OCI-LY7 (cell line): ENCODE data around the gene SNX32. TPM values are rescaled to one million over a fixed set of nuclear protein-coding genes. Genes with fewer than 3 reads are reported as not detected.
A peak's percentile ranks its signal among the peaks of the same experiment; 100 is the strongest.

ENCODE experiments used
- BruUV-seq: library from RNA; stranded (reverse); fragments of 400-500 nt; replicated peaks from 2 replicates; lab custom pipeline; 2021; lab: Mats Ljungman, UMichigan
- CTCF ChIA-PET: fragments of 300-600 bp; sonication (Branson Sonifier 250); formaldehyde crosslinking; loops from one replicate; lab custom pipeline; 2022; ENCODE audit warnings: antibody characterized with exemption; ENCODE audit not compliant: unreplicated experiment; lab: Charles Lee
- POLR2A ChIA-PET: fragments of 300-600 bp; sonication (Branson Sonifier 250); formaldehyde crosslinking; loops from one replicate; lab custom pipeline; 2022; ENCODE audit warnings: antibody characterized with exemption; lab: Charles Lee
- DNase-seq: peaks from one replicate; pipeline ENCODE4 v3.0.0-alpha.2; 2015; ENCODE audit warnings: low spot score
- H2AFZ ChIP-seq: fragments of 200-600 bp; sonication (generic), shearing (Covaris generic); 2 replicates; pipeline ENCODE4 v1.6.1; 2014; ENCODE audit warnings: mild to moderate bottlenecking, antibody characterized with exemption, low read length, moderate library complexity
- H3K27ac ChIP-seq: fragments of 200-600 bp; sonication (generic); 2 replicates; pipeline ENCODE4 v1.5.1; 2014; ENCODE audit warnings: mixed run types, low read depth, mild to moderate bottlenecking, moderate library complexity, low read length, inconsistent platforms; ENCODE audit not compliant: poor library complexity, severe bottlenecking
- H3K36me3 ChIP-seq: fragments of 200-600 bp; sonication (generic); 2 replicates; pipeline ENCODE4 v1.6.1; 2014; ENCODE audit warnings: mild to moderate bottlenecking, antibody characterized with exemption, low read length, moderate library complexity, mixed read lengths; ENCODE audit not compliant: insufficient read depth
- H3K4me1 ChIP-seq: fragments of 200-600 bp; sonication (generic); 2 replicates; pipeline ENCODE4 v1.5.1; 2014; ENCODE audit warnings: mild to moderate bottlenecking, low read length; ENCODE audit not compliant: insufficient read depth, poor library complexity, severe bottlenecking
- H3K4me2 ChIP-seq: fragments of 200-600 bp; sonication (generic); 2 replicates; pipeline ENCODE4 v1.6.1; 2014; ENCODE audit warnings: mild to moderate bottlenecking, low read length
- H3K4me3 ChIP-seq: fragments of 200-600 bp; sonication (generic); 2 replicates; pipeline ENCODE4 v1.5.1; 2014; ENCODE audit warnings: mild to moderate bottlenecking, low read depth, low read length; ENCODE audit not compliant: poor library complexity, severe bottlenecking
- H3K79me2 ChIP-seq: fragments of 200-600 bp; sonication (generic); 2 replicates; pipeline ENCODE4 v1.6.1; 2016; ENCODE audit warnings: low read depth, mild to moderate bottlenecking, low read length, moderate library complexity, mixed read lengths; ENCODE audit not compliant: insufficient read depth
- H3K9me2 ChIP-seq: fragments of 200-600 bp; sonication (generic); 2 replicates; pipeline ENCODE4 v1.6.1; 2016; ENCODE audit warnings: mild to moderate bottlenecking, low read length, mixed read lengths; ENCODE audit not compliant: insufficient read depth
- H3K9me3 ChIP-seq: fragments of 200-600 bp; sonication (generic); 2 replicates; pipeline ENCODE4 v1.6.1; 2014; ENCODE audit warnings: mild to moderate bottlenecking, mixed run types, low read length, mixed read lengths
- H4K20me1 ChIP-seq: fragments of 200-600 bp; sonication (generic); 2 replicates; pipeline ENCODE4 v1.6.1; 2014; ENCODE audit warnings: mild to moderate bottlenecking, antibody characterized with exemption, low read length, moderate library complexity, mixed read lengths; ENCODE audit not compliant: insufficient read depth
- CTCF ChIP-seq: fragments of 200-600 bp; sonication (generic); conservative IDR thresholded peaks from 2 replicates; pipeline ENCODE4 v1.5.1; 2014; ENCODE audit warnings: mild to moderate bottlenecking, antibody characterized with exemption, low read length, moderate library complexity, mixed read lengths
- EZH2phosphoT487 ChIP-seq: fragments of 200-600 bp; sonication (generic); IDR thresholded peaks from 2 replicates; pipeline ENCODE4 v1.6.1; 2018; ENCODE audit warnings: low read depth, borderline replicate concordance, mild to moderate bottlenecking, mixed run types, antibody characterized with exemption, low read length, moderate library complexity, mixed read lengths
- intact Hi-C: fragments of 100-400 bp; cut with micrococcal nuclease; formaldehyde crosslinking; loops from one replicate; pipeline ENCODE4 v1.10.0; 2022; ENCODE audit not compliant: unreplicated experiment
- total RNA-seq, 2 experiments: library from RNA; depleted of rRNA in 1 of 2; stranded (reverse); fragments of >200 nt in 1 of 2; shearing (Covaris generic) in 1 of 2; gene quantifications; 2 replicates each; pipeline ENCODE4 v1.2.3, GENCODE V29; 2014 to 2022

The SNX32 gene
- total RNA-seq, 2 experiments from 2014 or later, result not detected

GRCh38 chr11:65885231-65885630 is 51.5 kb downstream of the SNX32 start:
- Histone ChIP-seq H3K4me2 (peak overlapping the region; percentile 55), H3K36me3 (peaks cover 53% of the 10 kb centered on the region), H2AFZ (no peak overlapping the region), H3K9me3 (no peaks in the 10 kb centered on the region), H3K9me2 (no peaks in the 10 kb centered on the region), H3K79me2 (peaks cover 16% of the 10 kb centered on the region; the same call in 1 of the 2 replicates), H3K4me1 (peaks cover 50% of the 10 kb centered on the region), H3K27ac (no peak overlapping the region), H3K4me3 (no peak overlapping the region), H4K20me1 (no peaks in the 10 kb centered on the region)
- BruUV-seq, result no TSS peak
- intact Hi-C loops, result loop anchor here (5.0 kb wide), 1 partner anchor 247 kb away; no protein-coding TSS in a partner anchor
- no peak for DNase-seq
- POLR2A ChIA-PET, result interaction anchor here (0.6 to 1.2 kb wide), 9 partner anchors 9 to 221 kb away, joined by 3 to 7 read pairs (median 3); partner anchors contain the start of gene MUS81
- no peak for TF ChIP-seq EZH2phosphoT487
- TF ChIP-seq CTCF, result no peak
- CTCF ChIA-PET, result interaction anchor here (0.6 kb wide), 1 partner anchor 9 kb away, joined by 3 read pairs; no protein-coding TSS in a partner anchor

- no peak for DNase-seq
- peaks cover 50% of the 10 kb centered on the region for H3K4me1 ChIP-seq
- H3K9me3 ChIP-seq, result no peaks in the 10 kb centered on the region
- no peaks in the 10 kb centered on the region for H3K9me2 ChIP-seq
- no peaks in the 10 kb centered on the region for H4K20me1 ChIP-seq
- intact Hi-C loops, result loop anchor here (5.0 kb wide), 1 partner anchor 246 kb away; no protein-coding TSS in a partner anchor
- H2AFZ ChIP-seq, result no peak overlapping the region
- peak overlapping the region; percentile 97 for H3K4me2 ChIP-seq
- H3K36me3 ChIP-seq, result peaks cover 53% of the 10 kb centered on the region
- H3K27ac ChIP-seq, result no peak overlapping the region
- TF ChIP-seq CTCF, result no peak
- no peak for TF ChIP-seq EZH2phosphoT487
- H3K4me3 ChIP-seq, result no peak overlapping the region
- no TSS peak for BruUV-seq
- POLR2A ChIA-PET, result interaction anchor here (0.9 to 5.6 kb wide), 2 partner anchors 15 to 26 kb away, joined by 4 to 59 read pairs; partner anchors contain the start of genes CFL1 and MUS81
- CTCF ChIA-PET, result no interaction called here
- H3K79me2 ChIP-seq, result peaks cover 19% of the 10 kb centered on the region; the same call in 1 of the 2 replicates
Measured at GRCh38 chr11:65885808-65886536, 52.2 kb downstream of the SNX32 start.
